Upper lobe of left lung (tissue), 6 donors: ENCODE data around the gene ETAA1. TPM values are rescaled to one million over a fixed set of nuclear protein-coding genes. Genes with fewer than 3 reads are reported as not detected.

Experiments used
- ATAC-seq, 2 donors: fragments of 200-7000 bp; cut with Tn5 transposase; one replicate each; pipeline ENCODE4 v1.9.1; 2022; ENCODE audit warnings: mild to moderate bottlenecking in 2 of 2, moderate library complexity in 2 of 2; ENCODE audit not compliant: low FRiP score in 2 of 2
- DNase-seq, 2 donors: peaks; one replicate each; pipeline ENCODE4 v3.0.0-alpha.2; 2019 to 2020
- H3K27ac ChIP-seq, 4 donors: fragments of 200-600 bp; sonication (generic); one replicate each; pipeline ENCODE4 v1.5.1; 2016 to 2019
- H3K27me3 ChIP-seq, 4 donors: fragments of 200-600 bp; sonication (generic); one replicate each; pipeline ENCODE4 v1.5.1; 2017 to 2019
- H3K36me3 ChIP-seq, 4 donors: fragments of 200-600 bp; sonication (generic); one replicate each; pipeline ENCODE4 v1.5.1; 2016 to 2019
- H3K4me1 ChIP-seq, 4 donors: fragments of 200-600 bp; sonication (generic); one replicate each; pipeline ENCODE4 v1.5.1; 2018 to 2019
- H3K4me3 ChIP-seq, 4 donors: fragments of 200-600 bp; sonication (generic); one replicate each; pipeline ENCODE4 v1.5.1; 2017 to 2019; ENCODE audit warnings: mild to moderate bottlenecking in 2 of 4, moderate library complexity in 1 of 4
- H3K9me3 ChIP-seq, 4 donors: fragments of 200-600 bp; sonication (generic); one replicate each; pipeline ENCODE4 v1.5.1; 2018 to 2019
- CTCF ChIP-seq, 6 experiments: fragments of 450-650 bp in 4 of 6; fragments of 200-600 bp in 2 of 6; sonication (generic) in 2 of 6; IDR thresholded peaks; one replicate each; pipeline ENCODE4 v1.5.1; 2016 to 2019; ENCODE audit warnings: antibody characterized with exemption in 6 of 6
- EP300 ChIP-seq, 4 donors: sonication (generic); formaldehyde crosslinking; IDR thresholded peaks; one replicate each; pipeline ENCODE4 v1.5.1; 2017; ENCODE audit warnings: antibody characterized with exemption in 4 of 4, control low read depth in 2 of 4
- POLR2A ChIP-seq, 4 donors: fragments of 450-650 bp; IDR thresholded peaks; one replicate each; pipeline ENCODE4 v1.5.1; 2016 to 2017; ENCODE audit warnings: antibody characterized with exemption in 4 of 4, mild to moderate bottlenecking in 2 of 4
- POLR2AphosphoS5 ChIP-seq, 2 donors: sonication (generic); formaldehyde crosslinking; IDR thresholded peaks; one replicate each; pipeline ENCODE4 v1.5.1; 2017; ENCODE audit warnings: antibody characterized with exemption in 2 of 2
- WGBS, 2 donors: methylation state at CpG; one replicate each; pipeline ENCODE4 v1.1.5; 2017 to 2018; 5-methylcytosine and 5-hydroxymethylcytosine counted together
- total RNA-seq, 6 donors: library from RNA; depleted of rRNA in 4 of 6; stranded (reverse); fragments of >200 nt in 4 of 6; gene quantifications; one replicate each; pipeline versions ENCODE4 v1.1.0 to v1.2.1, GENCODE V29; 2016 to 2021
- donor health status: DM: no; HTN: no; CAD: no; lungs with moderate emphysema.
- donor health status: DM: no; HTN: yes; CAD: no; lungs with severe emphysema.

Gene ETAA1
- total RNA-seq, 6 donors from 2014 or later = 7.0 to 29.8 (median 13.8) TPM

DNA sequence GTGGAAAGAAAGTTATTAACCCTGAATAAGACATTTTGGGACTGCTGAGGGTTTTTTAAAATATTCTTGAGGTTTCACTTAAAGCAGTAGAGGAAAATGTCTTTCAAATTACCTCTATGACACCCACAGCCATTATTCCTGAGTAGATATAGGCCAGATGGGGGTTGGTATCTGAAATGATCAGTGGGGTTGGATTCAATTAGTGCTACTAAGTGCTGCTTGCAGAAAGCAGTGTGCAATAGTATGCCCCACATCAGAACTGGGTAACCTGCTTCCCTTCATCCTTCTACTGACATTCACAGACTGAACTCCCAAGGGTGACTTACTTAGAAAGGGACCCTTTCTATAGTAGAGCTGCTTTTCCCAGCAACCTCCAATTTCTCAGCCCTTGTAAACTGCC is 7.3 kb upstream of the ETAA1 start:
- Histone ChIP-seq H3K36me3 (no peaks in the 10 kb centered on the region), H3K4me1 (peaks cover 0 to 6% (median 4%) of the 10 kb centered on the region in 4 donors), H3K27ac (peak overlapping the region in 3 of 4 donors; percentile 1 to 16 (median 3)), H3K27me3 (no peaks in the 10 kb centered on the region), H3K9me3 (no peaks in the 10 kb centered on the region), H3K4me3 (no peak overlapping the region)
- no peak for TF ChIP-seq POLR2A (IDR thresholded peaks at IDR 0.05)
- TF ChIP-seq POLR2AphosphoS5 (IDR thresholded peaks at IDR 0.05) = no peak
- no peak for TF ChIP-seq EP300 (IDR thresholded peaks at IDR 0.05)
- DNase-seq (no peak), ATAC-seq (no peak)

DNA sequence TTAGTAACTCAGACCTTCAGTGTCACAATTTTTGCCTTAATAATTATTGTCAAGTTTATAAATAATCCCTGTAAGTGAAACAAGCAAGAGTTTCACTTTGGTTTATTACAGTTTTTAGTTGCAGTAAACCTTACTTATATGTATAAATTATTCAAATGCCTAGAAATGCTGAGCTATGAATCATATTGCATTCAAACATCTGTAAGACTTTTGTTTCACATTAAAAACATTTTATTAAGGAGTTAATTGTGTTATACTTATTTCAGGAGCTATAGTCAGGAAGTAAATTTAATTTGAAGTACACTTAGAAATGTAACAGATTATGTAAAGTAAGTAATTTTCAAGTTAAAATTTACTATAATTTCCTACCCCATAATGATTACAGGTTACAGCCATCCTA is 3.9 kb upstream of the ETAA1 start:
- H3K27me3 ChIP-seq = no peaks in the 10 kb centered on the region
- no peak for ATAC-seq
- no peak overlapping the region for H3K27ac ChIP-seq
- no peak for TF ChIP-seq POLR2AphosphoS5 (IDR thresholded peaks at IDR 0.05)
- TF ChIP-seq CTCF (IDR thresholded peaks at IDR 0.05) = no peak
- no peak for TF ChIP-seq EP300 (IDR thresholded peaks at IDR 0.05)
- TF ChIP-seq POLR2A (IDR thresholded peaks at IDR 0.05) = no peak
- H3K4me3 ChIP-seq = no peak overlapping the region
- no peak for DNase-seq
- H3K36me3 ChIP-seq = no peaks in the 10 kb centered on the region
- no peaks in the 10 kb centered on the region for H3K9me3 ChIP-seq
- peaks cover under 1 to 11% (median 8%) of the 10 kb centered on the region in 4 donors for H3K4me1 ChIP-seq

DNA sequence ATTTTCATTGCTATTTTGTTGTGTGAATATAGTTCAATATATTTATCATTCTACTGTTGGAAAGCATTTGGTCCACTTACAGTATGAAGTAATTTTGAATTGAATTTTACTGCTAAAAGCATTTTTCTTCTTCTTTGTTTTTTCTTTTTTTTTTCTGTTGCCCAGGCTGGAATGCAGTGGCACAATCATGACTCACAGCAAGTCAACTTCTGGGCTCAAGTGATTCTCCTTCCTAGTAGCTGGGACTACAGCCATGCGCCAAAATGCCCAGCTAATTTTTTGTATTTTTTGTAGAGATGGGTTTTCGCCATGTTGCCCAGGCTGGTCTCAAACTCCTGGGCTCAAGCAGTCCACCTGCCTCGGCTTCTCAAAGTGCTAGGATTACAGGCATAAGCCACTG is 2.4 kb upstream of the ETAA1 start:
- Histone ChIP-seq H3K27ac (no peak overlapping the region), H3K27me3 (no peaks in the 10 kb centered on the region), H3K4me1 (peaks cover 11 to 21% (median 16%) of the 10 kb centered on the region in 4 donors), H3K36me3 (no peaks in the 10 kb centered on the region), H3K4me3 (no peak overlapping the region), H3K9me3 (no peaks in the 10 kb centered on the region)
- WGBS, 2 donors = 92 to 98% methylated on average over 3 of the region's 3 CpGs
- DNase-seq (no peak), ATAC-seq (no peak)
- TF ChIP-seq CTCF (IDR thresholded peaks at IDR 0.05) (no peak), EP300 (IDR thresholded peaks at IDR 0.05) (no peak), POLR2A (IDR thresholded peaks at IDR 0.05) (no peak), POLR2AphosphoS5 (IDR thresholded peaks at IDR 0.05) (no peak)

- Histone ChIP-seq H3K27me3 (no peaks in the 10 kb centered on the region), H3K4me1 (peaks cover 24 to 40% (median 30%) of the 10 kb centered on the region in 4 donors), H3K36me3 (peaks cover 4 to 9% (median 6%) of the 10 kb centered on the region in 4 donors), H3K27ac (no peak overlapping the region), H3K9me3 (no peaks in the 10 kb centered on the region), H3K4me3 (no peak overlapping the region)
- ATAC-seq (no peak), DNase-seq (no peak)
- TF ChIP-seq POLR2A (IDR thresholded peaks at IDR 0.05) (no peak), CTCF (IDR thresholded peaks at IDR 0.05) (no peak), EP300 (IDR thresholded peaks at IDR 0.05) (no peak), POLR2AphosphoS5 (IDR thresholded peaks at IDR 0.05) (no peak)
- WGBS, 2 donors = 70 to 75% methylated on average over 2 of the region's 2 CpGs
These were observed 2.0 kb downstream of the ETAA1 start for GRCh38 chr2:67399144-67399543.

DNA sequence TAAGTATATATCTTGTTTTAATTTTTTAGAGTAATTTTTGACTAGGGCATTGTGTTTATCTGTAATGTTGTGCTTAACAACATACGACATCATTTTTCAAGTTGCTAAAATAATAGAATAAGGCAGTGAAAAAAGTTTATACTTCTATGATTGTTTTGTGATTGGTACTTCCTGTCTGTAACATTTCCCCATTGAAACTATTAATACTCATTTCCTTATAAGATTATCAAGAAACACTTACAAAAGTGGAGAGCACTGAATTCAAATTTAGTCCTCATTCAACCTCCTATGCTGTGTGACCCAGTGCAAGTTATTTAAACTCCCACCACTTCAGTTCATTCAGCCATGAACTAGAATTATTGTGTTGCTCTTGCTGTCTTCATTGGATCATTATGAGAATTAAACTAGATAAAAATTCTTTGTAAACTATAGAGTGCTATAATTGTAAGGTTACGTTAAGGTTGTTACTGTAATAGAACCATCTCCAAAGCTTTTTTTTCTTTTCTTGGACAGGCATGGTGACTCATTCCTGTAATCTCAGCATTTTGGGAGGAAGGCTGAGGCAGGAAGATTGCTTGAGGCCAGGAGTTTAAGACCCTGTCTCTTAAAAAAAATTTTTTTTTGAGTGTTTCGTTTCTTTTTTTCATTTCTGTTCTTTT is 2.8 kb downstream of the ETAA1 start:
- H3K36me3 ChIP-seq = peaks cover 4 to 17% (median 6%) of the 10 kb centered on the region in 4 donors
- TF ChIP-seq EP300 (IDR thresholded peaks at IDR 0.05) = no peak
- TF ChIP-seq POLR2A (IDR thresholded peaks at IDR 0.05) = no peak
- no peak for TF ChIP-seq CTCF (IDR thresholded peaks at IDR 0.05)
- no peak for TF ChIP-seq POLR2AphosphoS5 (IDR thresholded peaks at IDR 0.05)
- WGBS, 2 donors = 52 to 68% methylated on average over 3 of the region's 3 CpGs
- no peak for DNase-seq
- H3K4me3 ChIP-seq = no peak overlapping the region
- no peak for ATAC-seq
- H3K9me3 ChIP-seq = no peaks in the 10 kb centered on the region
- H3K27me3 ChIP-seq = no peaks in the 10 kb centered on the region
- peaks cover 24 to 40% (median 30%) of the 10 kb centered on the region in 4 donors for H3K4me1 ChIP-seq
- H3K27ac ChIP-seq = no peak overlapping the region
